GM18907 (cell line): ENCODE measurements around the gene HMSD.

Source experiments
- ATAC-seq: cut with Tn5 transposase; IDR thresholded peaks from one replicate; pipeline ENCODE4 v1.9.1; 2021; ENCODE audit warnings: mild to moderate bottlenecking, moderate library complexity; ENCODE audit not compliant: unreplicated experiment

HMSD gene

GRCh38 chr18:63953811-63954210 lies 4.7 kb downstream of the HMSD start:
- no peak for ATAC-seq

- ATAC-seq = no peak
Measured at GRCh38 chr18:63956755-63957154, 7.7 kb downstream of the HMSD start.

GRCh38 chr18:63960891-63961290 lies 11.8 kb downstream of the HMSD start:
- no peak for ATAC-seq

- no peak for ATAC-seq
Measured at GRCh38 chr18:63961435-63961980, 12.4 kb downstream of the HMSD start.

- no peak for ATAC-seq
Measured at GRCh38 chr18:63962137-63962536, 13.0 kb downstream of the HMSD start.

- ATAC-seq = peak; percentile 84
Measured at GRCh38 chr18:63963615-63964256, 14.6 kb downstream of the HMSD start.

- no peak for ATAC-seq
Measured at GRCh38 chr18:63964908-63965307, 15.8 kb downstream of the HMSD start.

GRCh38 chr18:63965716-63966330 lies 16.7 kb downstream of the HMSD start:
- no peak for ATAC-seq

GRCh38 chr18:63969942-63970808 lies 21.1 kb downstream of the HMSD start, which contains the start of gene SERPINB8:
TSS of gene SERPINB8 (plus strand) at chr18:63970081. CDS start at chr18:63978309, 8,228 bp downstream.
- ATAC-seq = peak; percentile 95

GRCh38 chr18:63970809-63971205 lies 21.7 kb downstream of the HMSD start:
- ATAC-seq = peak; percentile 3

GRCh38 chr18:63971320-63972001 lies 22.4 kb downstream of the HMSD start:
- no peak for ATAC-seq

GRCh38 chr18:63972002-63972376 lies 22.9 kb downstream of the HMSD start:
- ATAC-seq = no peak

GRCh38 chr18:63974991-63975390 lies 25.9 kb downstream of the HMSD start:
- no peak for ATAC-seq

GRCh38 chr18:63975628-63976027 lies 26.5 kb downstream of the HMSD start:
- peak; percentile 32 for ATAC-seq

GRCh38 chr18:63977040-63977439 lies 27.9 kb downstream of the HMSD start:
- no peak for ATAC-seq

GRCh38 chr18:63979409-63979920 lies 30.4 kb downstream of the HMSD start:
- ATAC-seq = peak; percentile 75

GRCh38 chr18:63980027-63980426 lies 30.9 kb downstream of the HMSD start:
- ATAC-seq = no peak

- no peak for ATAC-seq
Measured at GRCh38 chr18:63980896-63981460, 31.9 kb downstream of the HMSD start.

- no peak for ATAC-seq
Measured at GRCh38 chr18:63981719-63982118, 32.6 kb downstream of the HMSD start.

GRCh38 chr18:63982361-63982760 lies 33.3 kb downstream of the HMSD start:
- no peak for ATAC-seq
